Activated CD8-positive, alpha-beta memory T cell treated with anti-CD3 and anti-CD28 coated beads for 1 hour (primary cell): Measurements from ENCODE around the gene RGL2.
A peak's percentile ranks its signal among the peaks of the same experiment; 100 is the strongest.
"Not testable (repeated sequence)": the region's sequence is repeated elsewhere in the genome, so short reads cannot be mapped to it uniquely, and the experiment has no call there.

Source experiments
- DNase-seq, 2 donors: peaks; one replicate each; pipeline ENCODE4 v3.0.0-alpha.2; 2020; ENCODE audit warnings: low read depth in 1 of 2; ENCODE audit errors: extremely low read depth in 1 of 2

Gene RGL2

GRCh38 chr6:33298773-33299236 is at the start of gene RGL2:
Gene RGL2 (minus strand): TSS chr6:33298942. CDS start chr6:33298610, 332 bp downstream.
- DNase-seq = no peak

GRCh38 chr6:33347816-33348215 is 49.1 kb upstream of the RGL2 start:
- DNase-seq = no peak

GRCh38 chr6:33346972-33347371 is 48.2 kb upstream of the RGL2 start:
- DNase-seq = not testable (repeated sequence)

- DNase-seq = peak; percentile 38 to 39
Observed at GRCh38 chr6:33344701-33345697, 46.3 kb upstream of the RGL2 start.

- DNase-seq = peak; percentile 18 to 30
Observed at GRCh38 chr6:33343953-33344611, 45.3 kb upstream of the RGL2 start.

GRCh38 chr6:33343606-33343952 is 44.8 kb upstream of the RGL2 start:
- not testable (repeated sequence) for DNase-seq

GRCh38 chr6:33339193-33339592 is 40.5 kb upstream of the RGL2 start:
- no peak for DNase-seq

- DNase-seq = no peak
Observed at GRCh38 chr6:33336495-33336894, 37.8 kb upstream of the RGL2 start.

GRCh38 chr6:33335916-33336315 is 37.2 kb upstream of the RGL2 start:
- no peak for DNase-seq

GRCh38 chr6:33333666-33334065 is 34.9 kb upstream of the RGL2 start:
- DNase-seq = no peak

GRCh38 chr6:33330736-33331135 is 32.0 kb upstream of the RGL2 start:
- DNase-seq = no peak

GRCh38 chr6:33329058-33329457 is 30.3 kb upstream of the RGL2 start:
- no peak for DNase-seq

- DNase-seq = no peak
Observed at GRCh38 chr6:33324125-33324524, 25.4 kb upstream of the RGL2 start.

GRCh38 chr6:33323623-33323948 is 24.8 kb upstream of the RGL2 start:
- DNase-seq = no peak

- no peak for DNase-seq
Observed at GRCh38 chr6:33321227-33321626, 22.5 kb upstream of the RGL2 start.

GRCh38 chr6:33320315-33321181 is 21.8 kb upstream of the RGL2 start:
- no peak for DNase-seq

GRCh38 chr6:33319939-33320314 is 21.2 kb upstream of the RGL2 start:
- DNase-seq = no peak

- no peak for DNase-seq
Observed at GRCh38 chr6:33318426-33319073, 19.8 kb upstream of the RGL2 start.

- peak; percentile 90 to 95 for DNase-seq
Observed at GRCh38 chr6:33317669-33318425, 19.1 kb upstream of the RGL2 start, which contains the start of gene ZBTB22. Gene ZBTB22 (minus strand): TSS chr6:33317744. CDS start chr6:33316916, 828 bp downstream.

GRCh38 chr6:33317419-33317668 is 18.6 kb upstream of the RGL2 start:
- DNase-seq = no peak
